H9 (cell line): ENCODE measurements around the gene TSSC4. TPM values are rescaled to one million over a fixed set of nuclear protein-coding genes. Genes with fewer than 3 reads are reported as not detected.

Source experiments
- DNase-seq: peaks from one replicate; pipeline ENCODE4 v3.0.0-alpha.2; 2017
- H2AFZ ChIP-seq: one replicate; pipeline ENCODE4 v1.6.1; 2013; ENCODE audit warnings: mild to moderate bottlenecking, low read length, control low read depth, moderate library complexity
- H2AK5ac ChIP-seq: 2 replicates; pipeline ENCODE4 v1.6.1; 2013; ENCODE audit warnings: low read length, control low read depth, mixed read lengths; ENCODE audit not compliant: insufficient read length
- H2BK120ac ChIP-seq: one replicate; pipeline ENCODE4 v1.6.1; 2013; ENCODE audit warnings: low read depth, mild to moderate bottlenecking, low read length, control low read depth, inconsistent platforms; ENCODE audit not compliant: poor library complexity, severe bottlenecking
- H2BK12ac ChIP-seq: 2 replicates; pipeline ENCODE4 v1.6.1; 2013; ENCODE audit warnings: low read length, control low read depth, mixed read lengths, low read depth; ENCODE audit not compliant: insufficient read length
- H2BK15ac ChIP-seq: 2 replicates; pipeline ENCODE4 v1.6.1; 2013; ENCODE audit warnings: low read depth, low read length, control low read depth
- H2BK20ac ChIP-seq: one replicate; pipeline ENCODE4 v1.6.1; 2013; ENCODE audit warnings: low read depth, mild to moderate bottlenecking, low read length, control low read depth, inconsistent platforms; ENCODE audit not compliant: poor library complexity, severe bottlenecking
- H2BK5ac ChIP-seq: 2 replicates; pipeline ENCODE4 v1.6.1; 2013; ENCODE audit warnings: low read length, control low read depth, mixed read lengths; ENCODE audit not compliant: insufficient read length
- H3K14ac ChIP-seq: 2 replicates; pipeline ENCODE4 v1.6.1; 2013; ENCODE audit warnings: low read length, control low read depth; ENCODE audit not compliant: insufficient read depth
- H3K18ac ChIP-seq: 2 replicates; pipeline ENCODE4 v1.6.1; 2013; ENCODE audit warnings: low read depth, mild to moderate bottlenecking, mixed read lengths, low read length, control low read depth; ENCODE audit not compliant: insufficient read length
- H3K23ac ChIP-seq: 2 replicates; pipeline ENCODE4 v1.6.1; 2013; ENCODE audit warnings: low read length, control low read depth, mixed read lengths, low read depth; ENCODE audit not compliant: insufficient read length
- H3K23me2 ChIP-seq: 2 replicates; pipeline ENCODE4 v1.6.1; 2013; ENCODE audit warnings: low read depth, mild to moderate bottlenecking, mixed read lengths, low read length, control low read depth; ENCODE audit not compliant: insufficient read length, poor library complexity, severe bottlenecking
- H3K27ac ChIP-seq: 2 replicates; pipeline ENCODE4 v1.5.1; 2013; ENCODE audit warnings: low read length, control low read depth, mixed read lengths, low read depth; ENCODE audit not compliant: insufficient read length
- H3K27me3 ChIP-seq: 2 replicates; pipeline ENCODE4 v1.6.1; 2013; ENCODE audit warnings: low read length, control low read depth, inconsistent platforms; ENCODE audit not compliant: insufficient read depth
- H3K4ac ChIP-seq: 2 replicates; pipeline ENCODE4 v1.6.1; 2013; ENCODE audit warnings: low read depth, mild to moderate bottlenecking, control low read depth, inconsistent platforms, low read length, moderate library complexity
- H3K4me1 ChIP-seq: 2 replicates; pipeline ENCODE4 v1.6.1; 2013; ENCODE audit warnings: low read length, control low read depth, inconsistent platforms; ENCODE audit not compliant: insufficient read depth
- H3K4me2 ChIP-seq: 2 replicates; pipeline ENCODE4 v1.6.1; 2013; ENCODE audit warnings: low read length, control low read depth, mixed read lengths; ENCODE audit not compliant: insufficient read length, insufficient read depth
- H3K56ac ChIP-seq: 2 replicates; pipeline ENCODE4 v1.6.1; 2013; ENCODE audit warnings: low read depth, mild to moderate bottlenecking, mixed read lengths, low read length, control low read depth; ENCODE audit not compliant: insufficient read length
- H3K79me1 ChIP-seq: 2 replicates; pipeline ENCODE4 v1.6.1; 2013; ENCODE audit warnings: low read depth, mild to moderate bottlenecking, moderate library complexity, low read length, control low read depth, inconsistent platforms; ENCODE audit not compliant: insufficient read depth, poor library complexity, severe bottlenecking
- H3K79me2 ChIP-seq: 2 replicates; pipeline ENCODE4 v1.6.1; 2013; ENCODE audit warnings: low read length, control low read depth, inconsistent platforms; ENCODE audit not compliant: insufficient read depth
- H3K9ac ChIP-seq: 2 replicates; pipeline ENCODE4 v1.6.1; 2013; ENCODE audit warnings: low read length, control low read depth, mixed read lengths; ENCODE audit not compliant: insufficient read length; ENCODE audit errors: extremely low read depth
- H3K9me3 ChIP-seq: one replicate; pipeline ENCODE4 v1.6.1; 2013; ENCODE audit warnings: low read depth, low read length, inconsistent platforms; ENCODE audit not compliant: control insufficient read depth
- H3T11ph ChIP-seq: one replicate; pipeline ENCODE4 v1.6.1; 2013; ENCODE audit warnings: mild to moderate bottlenecking, low read length, control low read depth, inconsistent platforms
- H4K20me1 ChIP-seq: one replicate; pipeline ENCODE4 v1.6.1; 2013; ENCODE audit not compliant: control insufficient read depth, insufficient read length, insufficient read depth
- H4K5ac ChIP-seq: 2 replicates; pipeline ENCODE4 v1.6.1; 2013; ENCODE audit warnings: low read depth, mild to moderate bottlenecking, mixed read lengths, low read length, control low read depth; ENCODE audit not compliant: insufficient read length
- H4K8ac ChIP-seq: replicated peaks from 2 replicates; pipeline ENCODE4 v1.6.1; 2013; ENCODE audit warnings: low read length, control low read depth, mixed read lengths, low read depth; ENCODE audit not compliant: insufficient read length
- H4K91ac ChIP-seq: 2 replicates; pipeline ENCODE4 v1.6.1; 2013; ENCODE audit warnings: low read depth, mild to moderate bottlenecking, moderate library complexity, mixed read lengths, low read length, control low read depth; ENCODE audit not compliant: insufficient read length
- H3K27ac Mint-ChIP-seq, 3 experiments: 2 replicates in 2 of 3; 3 replicates in 1 of 3; pipeline ENCODE4 v1.8.0; 2020 to 2021; ENCODE audit warnings: mixed read lengths in 3 of 3, mild to moderate bottlenecking in 1 of 3, moderate library complexity in 1 of 3
- H3K27me3 Mint-ChIP-seq: 2 replicates; pipeline ENCODE4 v1.8.0; 2021; ENCODE audit warnings: low read depth, mild to moderate bottlenecking, moderate library complexity, mixed read lengths
- H3K36me3 Mint-ChIP-seq, 3 experiments: 2 replicates in 2 of 3; 3 replicates in 1 of 3; pipeline ENCODE4 v1.8.0; 2020 to 2021; ENCODE audit warnings: low read depth in 3 of 3, mixed read lengths in 3 of 3; ENCODE audit not compliant: insufficient read depth in 1 of 3
- H3K4me1 Mint-ChIP-seq, 2 experiments: 2 replicates each; pipeline ENCODE4 v1.8.0; 2020; ENCODE audit warnings: mixed read lengths in 2 of 2
- H3K4me3 Mint-ChIP-seq, 2 experiments: 2 replicates in 1 of 2; 3 replicates in 1 of 2; pipeline ENCODE4 v1.8.0; 2020 to 2021; ENCODE audit warnings: mild to moderate bottlenecking in 2 of 2, mixed read lengths in 2 of 2, moderate library complexity in 1 of 2
- H3K9me3 Mint-ChIP-seq, 2 experiments: 2 replicates in 1 of 2; 3 replicates in 1 of 2; pipeline ENCODE4 v1.8.0; 2020; ENCODE audit warnings: mild to moderate bottlenecking in 2 of 2, mixed read lengths in 2 of 2, moderate library complexity in 1 of 2
- CTCF ChIP-seq: fragments of 200-600 bp; sonication (generic); conservative IDR thresholded peaks from 3 replicates; pipeline ENCODE4 v1.8.0; 2021; ENCODE audit warnings: antibody characterized with exemption, mild to moderate bottlenecking
- WGBS: extraction: QIAGEN DNeasy Blood & Tissue Kit; methylation state at CpG from one replicate; pipeline ENCODE4 v1.1.7; 2013; ENCODE audit warnings: missing lambda C conversion rate, low lambda C conversion rate, mixed read lengths; ENCODE audit not compliant: insufficient read length; ENCODE audit errors: extremely low coverage; 5-methylcytosine and 5-hydroxymethylcytosine counted together
- total RNA-seq: library from RNA; stranded (reverse); gene quantifications from 2 replicates; pipeline ENCODE4 v1.2.1, GENCODE V29; 2021

Gene TSSC4
- total RNA-seq, 1 experiment from 2014 or later = 51.0 TPM

DNA sequence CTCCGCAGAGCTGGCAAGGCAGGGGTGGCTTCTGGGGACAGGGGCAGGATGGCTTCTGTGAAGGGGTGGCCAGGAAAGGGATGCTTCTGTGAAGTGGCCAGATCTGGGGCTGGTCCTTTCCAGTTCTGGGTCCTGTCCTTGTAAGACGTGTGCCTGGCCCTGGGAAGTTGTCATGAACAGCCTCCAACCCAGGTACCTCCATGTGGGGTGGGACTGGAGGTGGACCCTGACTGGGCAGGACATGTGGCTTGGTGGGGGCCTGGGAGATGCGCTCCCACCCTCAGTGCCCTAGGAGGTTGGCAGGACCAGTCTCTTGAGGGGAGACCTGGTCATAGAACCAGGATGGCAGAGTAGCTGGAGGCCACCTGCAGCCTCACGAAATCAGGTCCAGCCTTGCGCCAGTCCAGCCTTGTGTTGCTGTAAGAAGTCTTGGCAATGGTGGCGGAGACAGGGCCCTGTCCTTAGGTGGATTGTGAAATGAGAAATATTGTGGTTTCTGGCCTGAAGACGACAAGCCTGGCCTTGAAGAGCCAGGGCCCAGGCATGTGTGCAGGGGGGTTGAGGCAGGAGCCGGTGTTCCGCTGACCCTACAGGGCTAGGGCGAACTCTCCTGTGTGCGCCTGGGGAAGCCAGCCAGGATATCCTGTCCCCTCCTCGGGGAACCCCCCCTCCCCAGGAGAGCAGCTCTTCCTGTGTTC lies 46.9 kb downstream of the TSSC4 start:
- peaks cover 24% of the 10 kb centered on the region; the same call in 1 of the 2 replicates for H3K27me3 ChIP-seq
- no peak overlapping the region for H2AFZ ChIP-seq
- H4K8ac ChIP-seq = no peak overlapping the region
- no peak overlapping the region for H3K23ac ChIP-seq
- H2BK15ac ChIP-seq = no peak overlapping the region
- H3K79me1 ChIP-seq = no peaks in the 10 kb centered on the region
- DNase-seq = no peak
- Mint-ChIP-seq H3K36me3 (no peaks in the 10 kb centered on the region; a peak in 1 of 7 replicates), H3K4me3 (peak overlapping the region in 1 of 2 experiments; percentile 12; a peak in 1 of 5 replicates), H3K4me1 (peaks cover 0 to 3% of the 10 kb centered on the region in 2 experiments; a peak in 2 of 4 replicates), H3K27me3 (peaks cover 88% of the 10 kb centered on the region), H3K27ac (no peak overlapping the region), H3K9me3 (peaks cover 3 to 10% of the 10 kb centered on the region in 2 experiments; a peak in 3 of 5 replicates)
- H3K4me1 ChIP-seq = no peaks in the 10 kb centered on the region
- H3T11ph ChIP-seq = no peak overlapping the region
- no peak overlapping the region for H2BK20ac ChIP-seq
- no peak overlapping the region for H2BK120ac ChIP-seq
- no peak overlapping the region for H3K9ac ChIP-seq
- no CpG with 5 or more reads among the region's 12 CpGs for WGBS
- H3K27ac ChIP-seq = no peak overlapping the region
- peaks cover 7% of the 10 kb centered on the region for H3K23me2 ChIP-seq
- H3K4ac ChIP-seq = no peak overlapping the region
- H2BK12ac ChIP-seq = no peak overlapping the region
- H3K14ac ChIP-seq = no peak overlapping the region
- H4K91ac ChIP-seq = no peak overlapping the region
- H2BK5ac ChIP-seq = no peak overlapping the region
- no peak overlapping the region for H4K5ac ChIP-seq
- no peaks in the 10 kb centered on the region for H3K9me3 ChIP-seq
- no peak overlapping the region for H3K18ac ChIP-seq
- no peak for TF ChIP-seq CTCF
- no peak overlapping the region for H3K56ac ChIP-seq
- no peaks in the 10 kb centered on the region for H3K79me2 ChIP-seq
- H2AK5ac ChIP-seq = no peak overlapping the region
- H4K20me1 ChIP-seq = no peaks in the 10 kb centered on the region
- no peak overlapping the region for H3K4me2 ChIP-seq
